ENCODE results near the gene CTDSPL.

GRCh38 chr3:37892927-37893600, 31.4 kb downstream of the CTDSPL start:
- TF ChIP-seq EZH2 (IDR thresholded peaks at IDR 0.05; ENCODE audit: insufficient read depth, poor library complexity, severe bottlenecking) (no peak), EZH2phosphoT487 (IDR thresholded peaks at IDR 0.05; ENCODE audit: insufficient read depth, low read depth) (no peak)
